H9 (cell line): Measurements from ENCODE around the gene SH3RF2. TPM values are rescaled to one million over a fixed set of nuclear protein-coding genes. Genes with fewer than 3 reads are reported as not detected.

Experiments
- DNase-seq: peaks from one replicate; pipeline ENCODE4 v3.0.0-alpha.2; 2017
- H2AFZ ChIP-seq: one replicate; pipeline ENCODE4 v1.6.1; 2013; ENCODE audit warnings: mild to moderate bottlenecking, low read length, control low read depth, moderate library complexity
- H2AK5ac ChIP-seq: 2 replicates; pipeline ENCODE4 v1.6.1; 2013; ENCODE audit warnings: low read length, control low read depth, mixed read lengths; ENCODE audit not compliant: insufficient read length
- H2BK120ac ChIP-seq: one replicate; pipeline ENCODE4 v1.6.1; 2013; ENCODE audit warnings: low read depth, mild to moderate bottlenecking, low read length, control low read depth, inconsistent platforms; ENCODE audit not compliant: poor library complexity, severe bottlenecking
- H2BK12ac ChIP-seq: 2 replicates; pipeline ENCODE4 v1.6.1; 2013; ENCODE audit warnings: low read length, control low read depth, mixed read lengths, low read depth; ENCODE audit not compliant: insufficient read length
- H2BK15ac ChIP-seq: 2 replicates; pipeline ENCODE4 v1.6.1; 2013; ENCODE audit warnings: low read depth, low read length, control low read depth
- H2BK20ac ChIP-seq: one replicate; pipeline ENCODE4 v1.6.1; 2013; ENCODE audit warnings: low read depth, mild to moderate bottlenecking, low read length, control low read depth, inconsistent platforms; ENCODE audit not compliant: poor library complexity, severe bottlenecking
- H2BK5ac ChIP-seq: 2 replicates; pipeline ENCODE4 v1.6.1; 2013; ENCODE audit warnings: low read length, control low read depth, mixed read lengths; ENCODE audit not compliant: insufficient read length
- H3K14ac ChIP-seq: 2 replicates; pipeline ENCODE4 v1.6.1; 2013; ENCODE audit warnings: low read length, control low read depth; ENCODE audit not compliant: insufficient read depth
- H3K18ac ChIP-seq: 2 replicates; pipeline ENCODE4 v1.6.1; 2013; ENCODE audit warnings: low read depth, mild to moderate bottlenecking, mixed read lengths, low read length, control low read depth; ENCODE audit not compliant: insufficient read length
- H3K23ac ChIP-seq: 2 replicates; pipeline ENCODE4 v1.6.1; 2013; ENCODE audit warnings: low read length, control low read depth, mixed read lengths, low read depth; ENCODE audit not compliant: insufficient read length
- H3K23me2 ChIP-seq: 2 replicates; pipeline ENCODE4 v1.6.1; 2013; ENCODE audit warnings: low read depth, mild to moderate bottlenecking, mixed read lengths, low read length, control low read depth; ENCODE audit not compliant: insufficient read length, poor library complexity, severe bottlenecking
- H3K27ac ChIP-seq: 2 replicates; pipeline ENCODE4 v1.5.1; 2013; ENCODE audit warnings: low read length, control low read depth, mixed read lengths, low read depth; ENCODE audit not compliant: insufficient read length
- H3K27me3 ChIP-seq: 2 replicates; pipeline ENCODE4 v1.6.1; 2013; ENCODE audit warnings: low read length, control low read depth, inconsistent platforms; ENCODE audit not compliant: insufficient read depth
- H3K4ac ChIP-seq: 2 replicates; pipeline ENCODE4 v1.6.1; 2013; ENCODE audit warnings: low read depth, mild to moderate bottlenecking, control low read depth, inconsistent platforms, low read length, moderate library complexity
- H3K4me1 ChIP-seq: 2 replicates; pipeline ENCODE4 v1.6.1; 2013; ENCODE audit warnings: low read length, control low read depth, inconsistent platforms; ENCODE audit not compliant: insufficient read depth
- H3K4me2 ChIP-seq: 2 replicates; pipeline ENCODE4 v1.6.1; 2013; ENCODE audit warnings: low read length, control low read depth, mixed read lengths; ENCODE audit not compliant: insufficient read length, insufficient read depth
- H3K56ac ChIP-seq: 2 replicates; pipeline ENCODE4 v1.6.1; 2013; ENCODE audit warnings: low read depth, mild to moderate bottlenecking, mixed read lengths, low read length, control low read depth; ENCODE audit not compliant: insufficient read length
- H3K79me1 ChIP-seq: 2 replicates; pipeline ENCODE4 v1.6.1; 2013; ENCODE audit warnings: low read depth, mild to moderate bottlenecking, moderate library complexity, low read length, control low read depth, inconsistent platforms; ENCODE audit not compliant: insufficient read depth, poor library complexity, severe bottlenecking
- H3K79me2 ChIP-seq: 2 replicates; pipeline ENCODE4 v1.6.1; 2013; ENCODE audit warnings: low read length, control low read depth, inconsistent platforms; ENCODE audit not compliant: insufficient read depth
- H3K9ac ChIP-seq: 2 replicates; pipeline ENCODE4 v1.6.1; 2013; ENCODE audit warnings: low read length, control low read depth, mixed read lengths; ENCODE audit not compliant: insufficient read length; ENCODE audit errors: extremely low read depth
- H3K9me3 ChIP-seq: one replicate; pipeline ENCODE4 v1.6.1; 2013; ENCODE audit warnings: low read depth, low read length, inconsistent platforms; ENCODE audit not compliant: control insufficient read depth
- H3T11ph ChIP-seq: one replicate; pipeline ENCODE4 v1.6.1; 2013; ENCODE audit warnings: mild to moderate bottlenecking, low read length, control low read depth, inconsistent platforms
- H4K20me1 ChIP-seq: one replicate; pipeline ENCODE4 v1.6.1; 2013; ENCODE audit not compliant: control insufficient read depth, insufficient read length, insufficient read depth
- H4K5ac ChIP-seq: 2 replicates; pipeline ENCODE4 v1.6.1; 2013; ENCODE audit warnings: low read depth, mild to moderate bottlenecking, mixed read lengths, low read length, control low read depth; ENCODE audit not compliant: insufficient read length
- H4K8ac ChIP-seq: replicated peaks from 2 replicates; pipeline ENCODE4 v1.6.1; 2013; ENCODE audit warnings: low read length, control low read depth, mixed read lengths, low read depth; ENCODE audit not compliant: insufficient read length
- H4K91ac ChIP-seq: 2 replicates; pipeline ENCODE4 v1.6.1; 2013; ENCODE audit warnings: low read depth, mild to moderate bottlenecking, moderate library complexity, mixed read lengths, low read length, control low read depth; ENCODE audit not compliant: insufficient read length
- H3K27ac Mint-ChIP-seq, 3 experiments: 2 replicates in 2 of 3; 3 replicates in 1 of 3; pipeline ENCODE4 v1.8.0; 2020 to 2021; ENCODE audit warnings: mixed read lengths in 3 of 3, mild to moderate bottlenecking in 1 of 3, moderate library complexity in 1 of 3
- H3K27me3 Mint-ChIP-seq: 2 replicates; pipeline ENCODE4 v1.8.0; 2021; ENCODE audit warnings: low read depth, mild to moderate bottlenecking, moderate library complexity, mixed read lengths
- H3K36me3 Mint-ChIP-seq, 3 experiments: 2 replicates in 2 of 3; 3 replicates in 1 of 3; pipeline ENCODE4 v1.8.0; 2020 to 2021; ENCODE audit warnings: low read depth in 3 of 3, mixed read lengths in 3 of 3; ENCODE audit not compliant: insufficient read depth in 1 of 3
- H3K4me1 Mint-ChIP-seq, 2 experiments: 2 replicates each; pipeline ENCODE4 v1.8.0; 2020; ENCODE audit warnings: mixed read lengths in 2 of 2
- H3K4me3 Mint-ChIP-seq, 2 experiments: 2 replicates in 1 of 2; 3 replicates in 1 of 2; pipeline ENCODE4 v1.8.0; 2020 to 2021; ENCODE audit warnings: mild to moderate bottlenecking in 2 of 2, mixed read lengths in 2 of 2, moderate library complexity in 1 of 2
- H3K9me3 Mint-ChIP-seq, 2 experiments: 2 replicates in 1 of 2; 3 replicates in 1 of 2; pipeline ENCODE4 v1.8.0; 2020; ENCODE audit warnings: mild to moderate bottlenecking in 2 of 2, mixed read lengths in 2 of 2, moderate library complexity in 1 of 2
- CTCF ChIP-seq: fragments of 200-600 bp; sonication (generic); conservative IDR thresholded peaks from 3 replicates; pipeline ENCODE4 v1.8.0; 2021; ENCODE audit warnings: antibody characterized with exemption, mild to moderate bottlenecking
- WGBS: extraction: QIAGEN DNeasy Blood & Tissue Kit; methylation state at CpG from one replicate; pipeline ENCODE4 v1.1.7; 2013; ENCODE audit warnings: missing lambda C conversion rate, low lambda C conversion rate, mixed read lengths; ENCODE audit not compliant: insufficient read length; ENCODE audit errors: extremely low coverage; 5-methylcytosine and 5-hydroxymethylcytosine counted together
- total RNA-seq: library from RNA; stranded (reverse); gene quantifications from 2 replicates; pipeline ENCODE4 v1.2.1, GENCODE V29; 2021

SH3RF2 gene
- total RNA-seq, 1 experiment from 2014 or later = 0.66 TPM

GRCh38 chr5:146034605-146035004 is 98.2 kb downstream of the SH3RF2 start:
- no peaks in the 10 kb centered on the region; a peak in 1 of 5 replicates for H3K9me3 Mint-ChIP-seq

More at GRCh38 chr5:146034605-146035004, 98.2 kb downstream of the SH3RF2 start:
- no peak overlapping the region for H3K4me3 Mint-ChIP-seq
- no peak for TF ChIP-seq CTCF
- H3K27me3 Mint-ChIP-seq = peaks cover 3% of the 10 kb centered on the region; the same call in 1 of the 2 replicates
- no peak overlapping the region for H4K8ac ChIP-seq
- H2AFZ ChIP-seq = no peak overlapping the region
- no peak overlapping the region for H2BK20ac ChIP-seq
- H3K23ac ChIP-seq = no peak overlapping the region
- no peaks in the 10 kb centered on the region for H3K9me3 ChIP-seq
- H2BK12ac ChIP-seq = no peak overlapping the region
- H3K27ac Mint-ChIP-seq = no peak overlapping the region
- no peak overlapping the region for H3K14ac ChIP-seq
- no peak overlapping the region for H4K91ac ChIP-seq
- no peaks in the 10 kb centered on the region for H4K20me1 ChIP-seq
- no peak overlapping the region for H3K9ac ChIP-seq
- no peak overlapping the region for H3K56ac ChIP-seq
- H4K5ac ChIP-seq = no peak overlapping the region
- H3K4me2 ChIP-seq = no peak overlapping the region
- H3K4me1 ChIP-seq = no peaks in the 10 kb centered on the region
- no peak overlapping the region for H3K18ac ChIP-seq
- no peak overlapping the region for H2BK5ac ChIP-seq
- H3K27ac ChIP-seq = no peak overlapping the region
- no peak overlapping the region for H2BK15ac ChIP-seq
- H2AK5ac ChIP-seq = no peak overlapping the region
- H3K27me3 ChIP-seq = no peaks in the 10 kb centered on the region
- no peak for DNase-seq
- WGBS = no CpG with 5 or more reads among the region's 4 CpGs
- no peaks in the 10 kb centered on the region for H3K23me2 ChIP-seq
- H3T11ph ChIP-seq = no peak overlapping the region
- no peaks in the 10 kb centered on the region for H3K36me3 Mint-ChIP-seq
- peaks cover 0 to 5% of the 10 kb centered on the region in 2 experiments; a peak in 2 of 4 replicates for H3K4me1 Mint-ChIP-seq
- H3K79me2 ChIP-seq = no peaks in the 10 kb centered on the region
- no peak overlapping the region for H2BK120ac ChIP-seq
- no peaks in the 10 kb centered on the region for H3K79me1 ChIP-seq
- H3K4ac ChIP-seq = no peak overlapping the region
